AG04450 (cell line): Measurements from ENCODE around the gene ERC1. TPM values are rescaled to one million over a fixed set of nuclear protein-coding genes. Genes with fewer than 3 reads are reported as not detected.

Experiments used
- CTCF ChIA-PET: fragments of 300-600, 350-600 bp; formaldehyde crosslinking; extraction: SDS; loops from one replicate; lab custom pipeline; 2022; ENCODE audit warnings: antibody characterized with exemption, inconsistent platforms; lab: Charles Lee
- POLR2A ChIA-PET: fragments of 350-600 bp; formaldehyde crosslinking; extraction: SDS; loops from one replicate; lab custom pipeline; 2021; ENCODE audit warnings: antibody characterized with exemption, inconsistent platforms; lab: Yijun Ruan, JAX
- DNase-seq: peaks from one replicate; pipeline ENCODE4 v3.0.0-alpha.2; 2011; ENCODE audit warnings: low read depth, low spot score
- H3K27ac ChIP-seq: one replicate; pipeline ENCODE4 v1.5.1; 2012; ENCODE audit warnings: low read depth, low read length, control low read depth
- H3K27me3 ChIP-seq: one replicate; pipeline ENCODE4 v1.6.0; 2012; ENCODE audit warnings: low read length; ENCODE audit not compliant: control insufficient read depth, insufficient read depth
- H3K4me3 ChIP-seq: 2 replicates; pipeline ENCODE4 v1.5.1; 2011; ENCODE audit warnings: mild to moderate bottlenecking, low read depth, low read length, control low read depth
- H3K9me3 ChIP-seq: 2 replicates; pipeline ENCODE4 v1.5.1; 2012; ENCODE audit warnings: low read length; ENCODE audit not compliant: control insufficient read depth, insufficient read depth
- CTCF ChIP-seq: IDR thresholded peaks from 2 replicates; pipeline ENCODE4 v1.5.1; 2011; ENCODE audit warnings: low read depth, low read length, control low read depth, inconsistent platforms
- polyA plus RNA-seq: library from polyadenylated mRNA; depleted of rRNA; stranded (reverse); fragments of >200 nt; gene quantifications from 2 replicates; pipeline ENCODE4 v1.2.3, GENCODE V29; 2011

The ERC1 gene
- polyA plus RNA-seq, 1 experiment = 28.6 TPM

GRCh38 chr12:1501695-1502378, 510.8 kb downstream of the ERC1 start:
- peaks cover 15% of the 10 kb centered on the region for H3K9me3 ChIP-seq
- no peak overlapping the region for H3K27ac ChIP-seq
- DNase-seq = no peak
- POLR2A ChIA-PET = no interaction called here
- CTCF ChIA-PET = interaction anchor here (0.6 kb wide), 1 partner anchor 377 kb away, joined by 3 read pairs; no protein-coding TSS in a partner anchor
- TF ChIP-seq CTCF = no peak
- H3K27me3 ChIP-seq = no peaks in the 10 kb centered on the region
- H3K4me3 ChIP-seq = no peak overlapping the region

- no peak overlapping the region for H3K27ac ChIP-seq
- CTCF ChIA-PET = interaction anchor here (0.6 kb wide), 1 partner anchor 378 kb away, joined by 3 read pairs; no protein-coding TSS in a partner anchor
- H3K4me3 ChIP-seq = no peak overlapping the region
- peaks cover 15% of the 10 kb centered on the region for H3K9me3 ChIP-seq
- DNase-seq = no peak
- POLR2A ChIA-PET = no interaction called here
- no peaks in the 10 kb centered on the region for H3K27me3 ChIP-seq
- TF ChIP-seq CTCF = no peak
Measured at GRCh38 chr12:1502379-1502720, 511.3 kb downstream of the ERC1 start.

GRCh38 chr12:1502831-1503230, 511.8 kb downstream of the ERC1 start:
- H3K9me3 ChIP-seq = peaks cover 15% of the 10 kb centered on the region
- no peak overlapping the region for H3K27ac ChIP-seq
- no peak for TF ChIP-seq CTCF
- no peak for DNase-seq
- H3K4me3 ChIP-seq = no peak overlapping the region
- H3K27me3 ChIP-seq = no peaks in the 10 kb centered on the region
- POLR2A ChIA-PET = no interaction called here
- CTCF ChIA-PET = no interaction called here

- no peaks in the 10 kb centered on the region for H3K27me3 ChIP-seq
- peaks cover 15% of the 10 kb centered on the region for H3K9me3 ChIP-seq
- ChIA-PET POLR2A (no interaction called here), CTCF (no interaction called here)
- no peak for DNase-seq
- no peak overlapping the region for H3K27ac ChIP-seq
- no peak overlapping the region for H3K4me3 ChIP-seq
- no peak for TF ChIP-seq CTCF
Measured at GRCh38 chr12:1503281-1503711, 512.3 kb downstream of the ERC1 start.

- TF ChIP-seq CTCF = no peak
- Histone ChIP-seq H3K27me3 (no peaks in the 10 kb centered on the region), H3K9me3 (peaks cover 11% of the 10 kb centered on the region), H3K27ac (no peak overlapping the region), H3K4me3 (no peak overlapping the region)
- CTCF ChIA-PET = no interaction called here
- no peak for DNase-seq
- POLR2A ChIA-PET = no interaction called here
Measured at GRCh38 chr12:1504304-1504894, 513.4 kb downstream of the ERC1 start.
